ENCODE data around the gene CELA2A.
"Not testable (repeated sequence)": the region's sequence is repeated elsewhere in the genome, so short reads cannot be mapped to it uniquely, and the experiment has no call there.

CELA2A gene

GRCh38 chr1:15440357-15440756 is 16.2 kb upstream of the CELA2A start:
- no peak for DNase-seq
- intact Hi-C loops (cut with DNase I), result no loop called here

- intact Hi-C loops (cut with DNase I), result no loop called here
Observed at GRCh38 chr1:15441247-15441646, 15.3 kb upstream of the CELA2A start.

GRCh38 chr1:15442119-15442518 is 14.4 kb upstream of the CELA2A start:
- no peak for DNase-seq
- intact Hi-C loops (cut with DNase I), result no loop called here

More at GRCh38 chr1:15441247-15441646, 15.3 kb upstream of the CELA2A start:
- DNase-seq, result no peak

GRCh38 chr1:15442759-15443158 is 13.8 kb upstream of the CELA2A start:
- intact Hi-C loops (cut with DNase I), result no loop called here

GRCh38 chr1:15443281-15443680 is 13.3 kb upstream of the CELA2A start:
- intact Hi-C loops (cut with DNase I), result no loop called here
- DNase-seq, result no peak

More at GRCh38 chr1:15442759-15443158, 13.8 kb upstream of the CELA2A start:
- no peak for DNase-seq

GRCh38 chr1:15444468-15445389 is 11.8 kb upstream of the CELA2A start:
- no peak for DNase-seq
- intact Hi-C loops (cut with DNase I), result no loop called here

- DNase-seq, result no peak
- intact Hi-C loops (cut with DNase I), result no loop called here
Observed at GRCh38 chr1:15445390-15446122, 11.0 kb upstream of the CELA2A start.

GRCh38 chr1:15446212-15446611 is 10.3 kb upstream of the CELA2A start:
- DNase-seq, result no peak
- intact Hi-C loops (cut with DNase I), result no loop called here

GRCh38 chr1:15448877-15449462 is 7.6 kb upstream of the CELA2A start:
- intact Hi-C loops (cut with DNase I), result no loop called here
- no peak for DNase-seq

- no peak for DNase-seq
- intact Hi-C loops (cut with DNase I), result no loop called here
Observed at GRCh38 chr1:15449567-15449966, 7.0 kb upstream of the CELA2A start.

GRCh38 chr1:15451014-15451722 is 5.4 kb upstream of the CELA2A start:
- intact Hi-C loops (cut with DNase I), result no loop called here
- no peak for DNase-seq

- intact Hi-C loops (cut with DNase I), result no loop called here
- no peak for DNase-seq
Observed at GRCh38 chr1:15452216-15452615, 4.3 kb upstream of the CELA2A start.

- intact Hi-C loops (cut with DNase I), result no loop called here
- DNase-seq, result no peak
Observed at GRCh38 chr1:15452866-15453571, 3.5 kb upstream of the CELA2A start.

- intact Hi-C loops (cut with DNase I), result no loop called here
- no peak for DNase-seq
Observed at GRCh38 chr1:15453734-15454133, 2.8 kb upstream of the CELA2A start.

GRCh38 chr1:15454256-15454655 is 2.3 kb upstream of the CELA2A start:
- DNase-seq, result no peak
- intact Hi-C loops (cut with DNase I), result no loop called here

GRCh38 chr1:15455522-15455921 is 1.0 kb upstream of the CELA2A start:
- intact Hi-C loops (cut with DNase I), result no loop called here
- no peak for DNase-seq

- intact Hi-C loops (cut with DNase I), result no loop called here
- no peak for DNase-seq
Observed at GRCh38 chr1:15457585-15457984, 1.1 kb downstream of the CELA2A start.

GRCh38 chr1:15458388-15458787 is 1.9 kb downstream of the CELA2A start:
- DNase-seq; intact Hi-C loops (cut with DNase I): not testable (repeated sequence)
